Measurements from ENCODE around the gene SCTR.

The SCTR gene

GRCh38 chr2:119523952-119524694, at the start of gene SCTR:
SCTR (minus strand) TSS chr2:119524483; CDS start chr2:119524226, 257 bp downstream.
- DNase-seq (ENCODE audit: low read depth) = no peak

GRCh38 chr2:119567292-119567691, 43.0 kb upstream of the SCTR start:
- DNase-seq (ENCODE audit: low read depth) = no peak

- DNase-seq (ENCODE audit: low read depth) = no peak
These were observed 41.2 kb upstream of the SCTR start for GRCh38 chr2:119565481-119565880.

- no peak for DNase-seq (ENCODE audit: low read depth)
These were observed 29.5 kb upstream of the SCTR start for GRCh38 chr2:119553687-119554344.

- DNase-seq (ENCODE audit: low read depth) = no peak
These were observed 28.6 kb upstream of the SCTR start for GRCh38 chr2:119552902-119553301.

- no peak for DNase-seq (ENCODE audit: low read depth)
These were observed 26.6 kb upstream of the SCTR start for GRCh38 chr2:119550856-119551255.

GRCh38 chr2:119550346-119550745, 26.1 kb upstream of the SCTR start:
- no peak for DNase-seq (ENCODE audit: low read depth)

- no peak for DNase-seq (ENCODE audit: low read depth)
These were observed 25.0 kb upstream of the SCTR start for GRCh38 chr2:119549241-119549640.

GRCh38 chr2:119548516-119549120, 24.3 kb upstream of the SCTR start:
- DNase-seq (ENCODE audit: low read depth) = no peak

GRCh38 chr2:119546447-119546767, 22.1 kb upstream of the SCTR start:
- DNase-seq (ENCODE audit: low read depth) = no peak

GRCh38 chr2:119545754-119546446, 21.6 kb upstream of the SCTR start:
- DNase-seq (ENCODE audit: low read depth) = no peak

GRCh38 chr2:119544939-119545475, 20.7 kb upstream of the SCTR start:
- DNase-seq (ENCODE audit: low read depth) = no peak

GRCh38 chr2:119544075-119544938, 20.0 kb upstream of the SCTR start, which contains the start of gene CFAP221:
CFAP221 (plus strand) TSS chr2:119544449; CDS start chr2:119546132, 1,683 bp downstream.
- no peak for DNase-seq (ENCODE audit: low read depth)

GRCh38 chr2:119541476-119541875, 17.2 kb upstream of the SCTR start:
- DNase-seq (ENCODE audit: low read depth) = no peak

- DNase-seq (ENCODE audit: low read depth) = no peak
These were observed 13.5 kb upstream of the SCTR start for GRCh38 chr2:119537792-119538191.

GRCh38 chr2:119536707-119537106, 12.4 kb upstream of the SCTR start:
- no peak for DNase-seq (ENCODE audit: low read depth)

- DNase-seq (ENCODE audit: low read depth) = no peak
These were observed 11.9 kb upstream of the SCTR start for GRCh38 chr2:119536211-119536610.

- DNase-seq (ENCODE audit: low read depth) = no peak
These were observed 9.3 kb upstream of the SCTR start for GRCh38 chr2:119533560-119533959.

GRCh38 chr2:119531292-119531691, 7.0 kb upstream of the SCTR start:
- no peak for DNase-seq (ENCODE audit: low read depth)

GRCh38 chr2:119527999-119528398, 3.7 kb upstream of the SCTR start:
- DNase-seq (ENCODE audit: low read depth) = no peak

GRCh38 chr2:119525614-119526013, 1.3 kb upstream of the SCTR start:
- no peak for DNase-seq (ENCODE audit: low read depth)

Data from activated gamma-delta T cell treated with anti-CD3 and anti-CD28 coated beads, Interleukin-2, amount 50 U/mL, for 16 hours (primary cell).